ENCODE measurements around the gene GTF3C1.

DNA sequence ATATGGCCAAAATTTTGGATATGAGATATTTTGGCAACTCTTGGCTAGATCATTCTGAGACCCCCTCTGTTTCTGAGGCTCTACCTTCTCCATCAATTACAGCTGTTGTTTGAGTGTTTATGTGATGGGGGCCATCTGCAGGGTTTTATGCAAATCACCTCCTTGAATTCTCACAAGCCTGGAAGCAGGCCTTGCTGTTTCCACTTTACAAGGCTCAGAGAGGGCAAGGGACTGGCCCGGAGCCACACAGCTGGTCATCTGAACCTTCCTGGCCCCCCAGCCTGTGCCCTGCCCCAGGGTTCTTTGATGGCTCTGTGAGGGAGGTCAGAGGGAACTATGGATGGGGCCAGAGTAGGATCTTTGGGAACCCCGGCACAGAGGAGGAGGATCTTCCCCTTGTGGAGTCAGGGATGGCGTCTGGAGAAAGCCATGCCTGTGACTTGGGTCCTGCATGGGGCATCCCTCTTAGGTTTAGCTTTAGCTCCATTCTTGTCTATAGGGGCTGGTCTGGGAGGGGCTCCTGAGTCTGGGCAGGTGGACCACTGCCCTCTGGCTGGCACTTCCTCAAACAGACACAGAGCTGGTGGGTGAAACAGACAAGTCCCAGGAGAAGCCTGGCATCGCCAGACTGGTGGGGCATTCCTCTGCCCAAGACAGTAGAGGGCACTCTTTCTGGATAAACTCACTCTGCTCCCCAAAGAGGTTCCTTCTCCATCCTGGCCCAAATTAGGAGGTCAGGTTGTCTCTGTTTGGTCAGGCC lies 121.5 kb downstream of the GTF3C1 start:
- TF ChIP-seq, protein P1, sequence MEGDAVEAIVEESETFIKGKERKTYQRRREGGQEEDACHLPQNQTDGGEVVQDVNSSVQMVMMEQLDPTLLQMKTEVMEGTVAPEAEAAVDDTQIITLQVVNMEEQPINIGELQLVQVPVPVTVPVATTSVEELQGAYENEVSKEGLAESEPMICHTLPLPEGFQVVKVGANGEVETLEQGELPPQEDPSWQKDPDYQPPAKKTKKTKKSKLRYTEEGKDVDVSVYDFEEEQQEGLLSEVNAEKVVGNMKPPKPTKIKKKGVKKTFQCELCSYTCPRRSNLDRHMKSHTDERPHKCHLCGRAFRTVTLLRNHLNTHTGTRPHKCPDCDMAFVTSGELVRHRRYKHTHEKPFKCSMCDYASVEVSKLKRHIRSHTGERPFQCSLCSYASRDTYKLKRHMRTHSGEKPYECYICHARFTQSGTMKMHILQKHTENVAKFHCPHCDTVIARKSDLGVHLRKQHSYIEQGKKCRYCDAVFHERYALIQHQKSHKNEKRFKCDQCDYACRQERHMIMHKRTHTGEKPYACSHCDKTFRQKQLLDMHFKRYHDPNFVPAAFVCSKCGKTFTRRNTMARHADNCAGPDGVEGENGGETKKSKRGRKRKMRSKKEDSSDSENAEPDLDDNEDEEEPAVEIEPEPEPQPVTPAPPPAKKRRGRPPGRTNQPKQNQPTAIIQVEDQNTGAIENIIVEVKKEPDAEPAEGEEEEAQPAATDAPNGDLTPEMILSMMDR (IDR thresholded peaks at IDR 0.05) = no peak
- no peak for TF ChIP-seq POLR2AphosphoS5 (IDR thresholded peaks at IDR 0.05)

All from breast epithelium (tissue), 3 donors.